NK-92 (cell line): ENCODE measurements around the gene C16orf54.
"Not testable (repeated sequence)": the region's sequence is repeated elsewhere in the genome, so short reads cannot be mapped to it uniquely, and the experiment has no call there.

Experiments used
- DNase-seq: peaks from one replicate; lab custom pipeline; 2025; ENCODE audit not compliant: unreplicated experiment; lab: John Stamatoyannopoulos, UW

C16orf54 gene

GRCh38 chr16:29710227-29711219 lies 35.3 kb downstream of the C16orf54 start:
- DNase-seq, result no peak

GRCh38 chr16:29709657-29710056 lies 36.1 kb downstream of the C16orf54 start:
- not testable (repeated sequence) for DNase-seq

- no peak for DNase-seq
Observed at GRCh38 chr16:29708917-29709600, 36.7 kb downstream of the C16orf54 start.

GRCh38 chr16:29707160-29707559 lies 38.6 kb downstream of the C16orf54 start:
- DNase-seq, result not testable (repeated sequence)

- DNase-seq, result no peak
Observed at GRCh38 chr16:29705030-29705429, 40.8 kb downstream of the C16orf54 start.

GRCh38 chr16:29702269-29702668 lies 43.5 kb downstream of the C16orf54 start:
- no peak for DNase-seq

GRCh38 chr16:29701214-29701555 lies 44.6 kb downstream of the C16orf54 start:
- DNase-seq, result no peak

DNA sequence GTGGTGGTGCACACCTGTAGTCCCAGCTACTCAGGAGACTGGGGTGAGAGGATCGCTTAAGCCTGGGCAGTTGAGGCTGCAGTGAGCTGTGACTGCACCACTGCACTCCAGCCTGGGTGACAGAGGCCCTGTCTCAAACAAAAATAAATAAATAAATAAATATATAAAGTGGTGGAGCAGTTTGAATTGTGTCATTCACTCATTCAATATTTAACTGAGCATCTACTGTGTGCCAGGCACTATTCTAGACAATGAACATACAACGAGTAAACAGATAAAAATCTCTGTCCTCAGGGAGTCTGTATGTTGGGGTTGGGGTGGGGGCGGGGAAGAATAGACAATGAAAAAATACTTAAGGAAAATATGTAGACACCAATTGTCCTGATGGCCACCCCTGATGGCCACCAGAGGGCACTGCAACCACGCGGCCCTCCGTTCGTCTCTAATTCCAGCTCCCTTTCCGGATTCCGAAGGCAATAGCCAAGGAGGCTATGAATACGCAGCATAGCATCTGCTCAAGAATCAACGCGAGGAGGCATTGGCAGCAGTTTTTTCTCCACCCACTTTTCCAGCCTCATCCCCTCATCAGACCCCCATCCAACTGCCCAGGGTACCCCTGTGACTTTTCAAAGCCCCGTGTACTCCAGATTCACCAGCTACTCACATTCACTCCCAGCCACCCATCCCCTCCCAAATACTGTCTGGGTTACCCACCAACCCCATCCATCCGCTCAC lies 45.4 kb downstream of the C16orf54 start:
- DNase-seq, result no peak

DNA sequence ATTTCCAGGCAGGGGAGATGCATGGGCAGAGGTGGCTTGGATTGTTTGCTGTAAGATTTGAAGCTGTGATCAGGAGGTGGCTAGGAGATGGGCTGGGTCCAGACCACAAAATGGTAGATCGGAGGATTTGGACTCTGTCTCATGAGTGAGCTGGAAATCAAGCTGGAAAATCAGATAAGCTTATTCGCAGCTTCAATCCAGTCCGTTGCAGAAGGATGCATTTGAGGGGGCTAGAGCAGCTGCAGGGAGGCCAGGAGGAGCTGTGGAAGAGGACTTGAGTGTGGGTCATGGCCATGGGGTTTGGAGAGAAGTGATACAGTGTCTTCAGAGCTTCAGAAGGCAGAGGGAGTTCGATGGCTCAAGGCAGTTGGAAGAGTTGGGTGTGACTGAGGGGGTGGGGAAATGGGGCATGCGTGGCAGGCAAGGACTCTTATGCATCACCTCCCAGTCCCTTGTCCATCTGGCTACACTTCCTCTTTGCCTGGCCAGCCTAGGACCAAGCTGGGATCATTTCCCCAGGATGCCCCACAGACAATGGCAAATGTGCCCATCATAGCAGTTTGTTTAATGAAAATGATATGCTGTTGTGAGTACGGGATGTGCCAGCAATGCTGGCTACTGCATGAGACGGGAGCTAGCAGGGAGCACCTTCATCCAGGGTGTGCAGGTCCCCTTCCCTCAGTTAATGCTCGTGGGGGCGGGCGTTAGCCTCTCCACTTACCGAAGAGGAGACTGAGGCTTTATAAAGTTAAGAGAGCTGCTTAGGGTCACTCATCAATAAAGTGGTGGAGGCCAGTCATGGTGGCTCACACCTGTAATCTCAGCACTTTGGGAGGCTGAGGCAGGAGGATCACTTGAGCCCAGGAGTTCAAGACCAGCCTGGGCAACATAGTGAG lies 46.2 kb downstream of the C16orf54 start:
- no peak for DNase-seq

- no peak for DNase-seq
Observed at GRCh38 chr16:29698484-29699323, 47.1 kb downstream of the C16orf54 start.

DNA sequence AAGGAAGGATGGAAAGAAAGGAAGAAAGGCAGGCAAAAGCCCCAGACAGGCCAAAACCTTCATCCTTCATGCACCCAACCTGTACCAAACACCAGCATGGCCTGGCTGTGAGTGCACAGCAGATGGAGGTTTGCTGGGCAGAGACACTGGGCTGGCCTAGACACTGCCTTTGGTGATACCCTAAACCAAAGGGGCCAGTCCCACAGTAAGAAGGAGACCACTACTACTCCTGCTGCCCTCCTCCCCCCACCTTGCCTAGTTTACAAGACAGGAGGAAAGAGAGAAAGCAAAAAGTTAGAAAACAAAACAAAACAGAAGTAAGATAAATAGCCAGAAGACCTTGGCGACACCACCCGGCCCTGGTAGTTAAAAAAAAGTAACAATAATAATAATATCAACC lies 47.7 kb downstream of the C16orf54 start:
- DNase-seq, result no peak

- no peak for DNase-seq
Observed at GRCh38 chr16:29697391-29697790, 48.4 kb downstream of the C16orf54 start.

DNA sequence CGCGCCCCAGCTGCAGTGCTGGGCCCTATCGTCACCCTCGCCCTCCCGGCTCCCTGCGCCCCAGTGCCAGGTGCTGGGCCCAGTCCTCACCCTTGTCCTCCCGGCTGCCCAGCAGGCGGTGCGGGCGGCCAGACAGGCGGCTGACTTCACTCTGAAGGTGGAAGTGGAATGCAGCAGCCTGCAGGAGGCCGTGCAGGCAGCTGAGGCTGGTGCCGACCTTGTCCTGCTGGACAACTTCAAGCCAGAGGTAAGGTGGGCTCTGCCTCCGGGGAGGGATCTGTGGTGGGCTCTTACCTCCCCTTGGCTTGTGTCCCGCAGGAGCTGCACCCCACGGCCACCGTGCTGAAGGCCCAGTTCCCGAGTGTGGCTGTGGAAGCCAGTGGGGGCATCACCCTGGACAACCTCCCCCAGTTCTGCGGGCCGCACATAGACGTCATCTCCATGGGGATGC lies 48.9 kb downstream of the C16orf54 start:
- no peak for DNase-seq

DNA sequence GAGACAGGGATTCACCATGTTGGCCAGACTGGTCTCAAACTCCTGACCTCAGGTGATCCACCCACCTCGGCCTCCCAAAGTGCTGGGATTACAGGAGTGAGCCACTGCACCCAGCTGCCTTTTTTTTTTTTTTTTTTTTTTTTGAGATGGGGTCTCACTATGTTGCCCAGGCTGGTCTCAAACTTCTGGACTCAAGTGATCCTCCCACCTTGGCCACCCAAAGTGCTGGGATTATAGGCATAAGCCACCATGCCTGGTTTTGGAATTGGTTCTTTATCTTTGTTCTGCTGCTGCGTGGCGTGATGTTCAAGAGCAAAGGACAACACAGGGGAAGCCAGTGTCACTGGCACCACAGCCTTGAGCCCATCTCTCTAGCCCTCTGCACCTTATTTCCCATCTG lies 50.1 kb downstream of the C16orf54 start:
- DNase-seq, result not testable (repeated sequence)

GRCh38 chr16:29694384-29695195 lies 51.2 kb downstream of the C16orf54 start:
- no peak for DNase-seq

DNA sequence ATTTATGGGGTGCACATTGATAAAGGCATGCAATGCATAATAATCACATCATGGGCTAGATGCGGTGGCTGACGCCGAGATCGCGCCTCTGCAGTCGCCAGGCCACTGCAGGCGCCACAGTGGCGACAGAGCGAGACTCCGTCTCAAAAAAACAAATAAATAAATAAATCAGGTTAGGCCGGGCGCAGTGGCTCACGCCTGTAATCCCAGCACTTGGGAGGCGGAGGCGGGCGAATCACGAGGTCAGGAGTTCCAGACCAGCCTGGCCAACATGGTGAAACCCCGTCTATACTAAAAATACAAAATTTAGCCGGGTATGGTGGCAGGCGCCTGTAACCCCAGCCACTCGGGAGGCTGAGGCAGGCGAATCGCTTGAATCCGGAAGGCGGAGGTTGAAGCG lies 53.2 kb downstream of the C16orf54 start:
- DNase-seq, result not testable (repeated sequence)
